ENCODE measurements around the gene ATP11A. TPM values are rescaled to one million over a fixed set of nuclear protein-coding genes. Genes with fewer than 3 reads are reported as not detected.

ATP11A gene
- total and polyA plus RNA-seq, 9 donors: 6.6 to 72.7 (median 34.9) TPM

DNA sequence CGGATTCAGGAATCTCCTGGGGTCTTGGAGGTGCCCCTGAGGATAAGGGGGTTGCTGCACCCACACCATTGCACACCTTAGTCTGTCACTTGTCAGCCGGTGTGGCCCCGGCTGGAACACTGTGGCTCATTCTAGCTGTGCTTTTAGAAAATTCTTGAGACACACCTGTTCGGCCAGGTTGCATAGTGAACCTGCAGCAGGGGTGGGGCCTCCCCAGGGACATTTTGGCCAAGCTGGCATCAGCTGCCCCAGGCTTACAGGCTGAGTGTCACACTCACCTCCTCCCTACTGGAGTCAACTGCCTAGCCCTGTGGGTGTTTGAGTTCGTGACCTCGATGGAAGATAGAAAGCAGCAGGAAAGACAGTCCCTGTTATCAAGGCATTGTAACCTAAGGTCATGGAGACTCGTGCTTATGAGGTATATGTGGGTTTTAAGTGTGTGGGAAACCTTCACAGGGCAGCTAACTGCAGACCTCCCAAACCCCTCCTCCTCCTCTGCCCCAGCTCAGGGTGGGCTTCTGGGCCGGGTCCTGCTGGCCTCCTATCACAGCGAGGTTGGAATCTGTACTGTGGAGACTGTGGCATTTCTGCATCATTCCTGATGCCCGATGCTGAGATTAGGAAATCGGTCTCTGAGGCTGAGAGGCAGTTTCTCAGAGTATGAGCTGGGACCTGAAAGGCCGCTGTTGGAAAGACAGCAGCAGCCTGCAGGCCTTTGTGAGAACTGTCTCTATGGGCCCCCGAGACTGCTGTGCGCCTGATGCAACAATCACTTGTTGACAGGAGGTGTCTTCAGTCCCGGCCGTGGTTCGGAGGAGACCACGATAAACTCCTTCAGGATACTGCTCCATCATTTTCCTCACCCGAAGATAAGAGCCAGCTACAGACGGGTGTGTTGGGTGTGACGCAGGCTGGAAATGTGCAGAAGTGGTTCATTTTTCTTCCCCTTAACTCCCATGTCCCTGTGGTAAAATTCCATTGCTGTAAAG lies 72.2 kb downstream of the ATP11A start:
- TF ChIP-seq EP300 (IDR thresholded peaks at IDR 0.05) (no peak), CTCF (IDR thresholded peaks at IDR 0.05) (no peak), POLR2A (IDR thresholded peaks at IDR 0.05) (no peak)
- WGBS, 3 donors: 84 to 89% (median 88%) methylated on average over 21 of the region's 21 CpGs
- Histone ChIP-seq H3K36me3 (no peaks in the 10 kb centered on the region), H3K27ac (no peak overlapping the region), H3K9me3 (no peaks in the 10 kb centered on the region), H3K27me3 (no peaks in the 10 kb centered on the region), H3K4me1 (ENCODE audit: insufficient read depth) (no peaks in the 10 kb centered on the region), H3K4me3 (no peak overlapping the region)
- intact Hi-C loops (cut with DNase I): no loop called here
- no peak for DNase-seq

- no peaks in the 10 kb centered on the region for H3K4me1 ChIP-seq (ENCODE audit: insufficient read depth)
- TF ChIP-seq EP300 (IDR thresholded peaks at IDR 0.05): no peak
- TF ChIP-seq CTCF (IDR thresholded peaks at IDR 0.05): no peak
- no peak for TF ChIP-seq POLR2A (IDR thresholded peaks at IDR 0.05)
- WGBS, 3 donors: 95 to 97% (median 96%) methylated on average over 19 of the region's 19 CpGs
- H3K4me3 ChIP-seq: no peak overlapping the region
- H3K27ac ChIP-seq: no peak overlapping the region
- intact Hi-C loops (cut with DNase I): no loop called here
- H3K36me3 ChIP-seq: no peaks in the 10 kb centered on the region
- no peaks in the 10 kb centered on the region for H3K9me3 ChIP-seq
- H3K27me3 ChIP-seq: no peaks in the 10 kb centered on the region
- DNase-seq: no peak
Observed at GRCh38 chr13:112762690-112763080, 72.8 kb downstream of the ATP11A start.

DNA sequence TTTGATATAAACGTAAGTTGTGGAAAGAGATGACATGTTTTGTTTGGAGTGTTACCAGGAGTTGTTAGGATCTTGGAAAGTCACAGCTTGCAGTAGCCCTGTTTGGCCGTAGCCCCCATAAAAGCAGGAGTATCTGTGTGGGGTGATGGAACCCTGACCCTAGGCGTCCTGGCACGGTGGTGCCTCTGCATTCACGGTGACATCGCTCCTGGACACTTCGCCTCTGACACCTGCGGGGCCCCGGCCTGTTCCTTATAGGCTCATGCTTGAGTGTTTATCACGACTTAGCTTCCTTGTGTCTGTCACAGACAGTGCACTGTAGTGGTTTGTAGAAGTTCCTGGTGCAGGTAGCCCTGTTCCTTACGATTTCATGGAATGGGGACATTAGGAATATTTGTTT lies 74.2 kb downstream of the ATP11A start:
- Histone ChIP-seq H3K9me3 (no peaks in the 10 kb centered on the region), H3K27ac (no peak overlapping the region), H3K36me3 (no peaks in the 10 kb centered on the region), H3K4me1 (ENCODE audit: insufficient read depth) (no peaks in the 10 kb centered on the region), H3K4me3 (no peak overlapping the region), H3K27me3 (no peaks in the 10 kb centered on the region)
- no peak for DNase-seq
- no peak for TF ChIP-seq EP300 (IDR thresholded peaks at IDR 0.05)
- TF ChIP-seq CTCF (IDR thresholded peaks at IDR 0.05): no peak
- TF ChIP-seq POLR2A (IDR thresholded peaks at IDR 0.05): no peak
- WGBS, 3 donors: 93 to 94% (median 93%) methylated on average over 11 of the region's 11 CpGs
- intact Hi-C loops (cut with DNase I): no loop called here

DNA sequence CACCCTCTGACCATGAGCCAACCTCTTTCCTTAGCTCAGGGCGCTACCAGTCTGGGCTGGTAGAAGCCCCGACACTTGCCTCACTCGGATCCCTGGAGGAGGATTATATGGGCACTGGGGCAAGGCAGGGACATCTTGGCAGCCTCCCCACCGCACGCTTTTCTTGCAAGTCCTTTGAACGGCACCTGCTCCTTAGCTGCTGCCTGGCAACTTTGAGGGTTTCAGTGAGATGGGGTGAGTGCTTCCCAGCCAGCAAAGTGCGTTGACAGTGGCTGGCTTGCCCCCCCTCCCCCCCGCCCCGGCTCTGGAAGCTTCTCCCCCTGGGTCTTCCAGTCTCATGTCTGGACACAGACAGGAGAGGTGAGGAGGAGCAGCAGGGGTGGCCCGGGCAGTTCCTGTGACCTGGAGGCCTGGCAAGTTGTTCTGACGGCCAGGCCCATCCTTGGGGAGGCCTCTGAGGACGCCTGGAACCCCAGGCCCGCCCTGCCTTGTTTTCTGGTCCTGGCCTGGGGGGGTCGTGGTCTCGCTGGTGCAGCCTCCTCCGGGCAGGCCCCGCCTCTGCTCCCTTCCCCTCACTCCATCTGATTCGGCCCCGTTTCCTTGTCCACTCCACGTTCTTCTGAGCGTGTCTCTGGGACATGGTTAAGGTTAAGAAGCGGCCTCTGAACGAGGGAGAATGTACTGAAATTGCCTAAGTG lies 75.2 kb downstream of the ATP11A start:
- Histone ChIP-seq H3K27ac (no peak overlapping the region), H3K4me1 (ENCODE audit: insufficient read depth) (no peaks in the 10 kb centered on the region), H3K4me3 (no peak overlapping the region), H3K36me3 (no peaks in the 10 kb centered on the region), H3K27me3 (no peaks in the 10 kb centered on the region), H3K9me3 (no peaks in the 10 kb centered on the region)
- DNase-seq: no peak
- intact Hi-C loops (cut with DNase I): no loop called here
- TF ChIP-seq POLR2A (IDR thresholded peaks at IDR 0.05): no peak
- no peak for TF ChIP-seq EP300 (IDR thresholded peaks at IDR 0.05)
- no peak for TF ChIP-seq CTCF (IDR thresholded peaks at IDR 0.05)
- 94 to 95% (median 94%) methylated on average over 23 of the region's 23 CpGs for WGBS, 3 donors
